CD14-positive monocyte (primary cell): ENCODE data around the gene TTYH1. TPM values are rescaled to one million over a fixed set of nuclear protein-coding genes. Genes with fewer than 3 reads are reported as not detected.
A peak's percentile ranks its signal among the peaks of the same experiment; 100 is the strongest.

Source experiments
- DNase-seq, 3 donors: peaks; one replicate each; pipeline ENCODE4 v3.0.0-alpha.2; 2011 to 2022
- H2AFZ ChIP-seq: 2 replicates; pipeline ENCODE4 v1.6.0; 2012; ENCODE audit warnings: mild to moderate bottlenecking, low read depth, low read length, inconsistent platforms; ENCODE audit not compliant: insufficient read depth, poor library complexity, severe bottlenecking
- H3K27ac ChIP-seq, 2 donors: 1 replicate in 1 of 2; 2 replicates in 1 of 2; pipeline ENCODE4 v1.5.1; 2012 to 2013; ENCODE audit warnings: low read length in 2 of 2, control low read depth in 1 of 2, inconsistent platforms in 1 of 2, low read depth in 1 of 2, mild to moderate bottlenecking in 1 of 2
- H3K27me3 ChIP-seq, 2 donors: one replicate each; pipeline versions ENCODE4 v1.6.0 to v1.6.1; 2011 to 2013; ENCODE audit warnings: low read length in 2 of 2; ENCODE audit not compliant: control insufficient read depth in 2 of 2, insufficient read depth in 2 of 2
- H3K36me3 ChIP-seq, 2 donors: replicated peaks in 1 of 2; 1 replicate in 1 of 2; 2 replicates in 1 of 2; pipeline versions ENCODE4 v1.5.1 to v1.6.1; 2012 to 2013; ENCODE audit warnings: low read length in 2 of 2, control low read depth in 1 of 2, inconsistent platforms in 1 of 2, mild to moderate bottlenecking in 1 of 2; ENCODE audit not compliant: insufficient read depth in 2 of 2, control insufficient read depth in 1 of 2
- H3K4me1 ChIP-seq, 2 donors: 1 replicate in 1 of 2; 2 replicates in 1 of 2; pipeline versions ENCODE4 v1.5.1 to v1.6.1; 2012 to 2013; ENCODE audit warnings: low read length in 2 of 2, control low read depth in 1 of 2, inconsistent platforms in 1 of 2, mild to moderate bottlenecking in 1 of 2, moderate library complexity in 1 of 2; ENCODE audit not compliant: insufficient read depth in 2 of 2, control insufficient read depth in 1 of 2
- H3K4me2 ChIP-seq: replicated peaks from 2 replicates; pipeline ENCODE3; 2012; ENCODE audit warnings: low read length, moderate library complexity, mild to moderate bottlenecking; ENCODE audit not compliant: poor library complexity, severe bottlenecking; ENCODE audit errors: extremely low read depth
- H3K4me3 ChIP-seq, 3 experiments: fragments of 200-600 bp in 1 of 3; sonication (generic) in 1 of 3; replicated peaks in 1 of 3; 1 replicate in 2 of 3; 2 replicates in 1 of 3; pipeline ENCODE4 v1.5.1; 2011 to 2013; ENCODE audit warnings: low read length in 3 of 3, mild to moderate bottlenecking in 3 of 3, control low read depth in 2 of 3, low read depth in 2 of 3, inconsistent platforms in 1 of 3, moderate library complexity in 1 of 3
- H3K79me2 ChIP-seq: 2 replicates; pipeline ENCODE4 v1.6.0; 2012; ENCODE audit warnings: mild to moderate bottlenecking, control low read depth, inconsistent platforms, low read length, moderate library complexity; ENCODE audit not compliant: insufficient read depth
- H3K9ac ChIP-seq: 2 replicates; pipeline ENCODE4 v1.6.0; 2017; ENCODE audit warnings: low read length, mild to moderate bottlenecking; ENCODE audit not compliant: insufficient read depth, poor library complexity, severe bottlenecking
- H3K9me3 ChIP-seq, 2 donors: replicated peaks in 1 of 2; 1 replicate in 1 of 2; 2 replicates in 1 of 2; pipeline versions ENCODE4 v1.5.1 to v1.6.1; 2012 to 2013; ENCODE audit warnings: low read length in 2 of 2, control low read depth in 1 of 2; ENCODE audit not compliant: control insufficient read depth in 1 of 2, insufficient read depth in 1 of 2
- H4K20me1 ChIP-seq: 2 replicates; pipeline ENCODE4 v1.6.0; 2012; ENCODE audit warnings: mild to moderate bottlenecking, low read length, control low read depth, moderate library complexity; ENCODE audit not compliant: insufficient read depth
- H3K27ac Mint-ChIP-seq, 7 donors: one replicate each; pipeline ENCODE4 v1.8.0; 2020; ENCODE audit warnings: mild to moderate bottlenecking in 7 of 7, mixed read lengths in 7 of 7, moderate library complexity in 6 of 7, inconsistent platforms in 2 of 7
- H3K27me3 Mint-ChIP-seq, 3 donors: one replicate each; pipeline ENCODE4 v1.8.0; 2021 to 2022; ENCODE audit warnings: low read depth in 3 of 3, mild to moderate bottlenecking in 3 of 3, mixed read lengths in 3 of 3, moderate library complexity in 3 of 3, inconsistent platforms in 1 of 3
- H3K36me3 Mint-ChIP-seq, 2 donors: one replicate each; pipeline ENCODE4 v1.8.0; 2020; ENCODE audit warnings: mixed read lengths in 2 of 2, inconsistent platforms in 1 of 2, mild to moderate bottlenecking in 1 of 2
- H3K4me1 Mint-ChIP-seq: one replicate; pipeline ENCODE4 v1.8.0; 2020; ENCODE audit warnings: mild to moderate bottlenecking, mixed read lengths
- H3K4me3 Mint-ChIP-seq, 2 donors: one replicate each; pipeline ENCODE4 v1.8.0; 2020; ENCODE audit warnings: mild to moderate bottlenecking in 2 of 2, mixed read lengths in 2 of 2, moderate library complexity in 1 of 2
- H3K9me3 Mint-ChIP-seq, 7 donors: one replicate each; pipeline ENCODE4 v1.8.0; 2020 to 2022; ENCODE audit warnings: mixed read lengths in 7 of 7, mild to moderate bottlenecking in 6 of 7, moderate library complexity in 6 of 7, inconsistent platforms in 2 of 7
- CTCF ChIP-seq: fragments of 200-600 bp; IDR thresholded peaks from one replicate; pipeline ENCODE4 v1.8.0; 2022; ENCODE audit warnings: antibody characterized with exemption, mild to moderate bottlenecking
- WGBS: methylation state at CpG from one replicate; pipeline ENCODE4 v1.1.5; 2013; ENCODE audit warnings: missing lambda C conversion rate; ENCODE audit not compliant: insufficient coverage; 5-methylcytosine and 5-hydroxymethylcytosine counted together
- intact Hi-C, 2 donors: fragments of 100-400 bp; cut with micrococcal nuclease; formaldehyde crosslinking; loops; one replicate each; pipeline versions ENCODE4 v1.15.0 to v1.15.1; 2023
- polyA plus RNA-seq, 3 donors: library from polyadenylated mRNA; depleted of rRNA in 1 of 3; unstranded in 2 of 3; stranded (reverse) in 1 of 3; fragments of 300-500 nt in 2 of 3; fragments of >200 nt in 1 of 3; fragmentation: Illumina TruSeq in 2 of 3; gene quantifications; 1 replicate in 2 of 3; 2 replicates in 1 of 3; pipeline ENCODE4 v1.2.3, GENCODE V29; 2012 to 2021

TTYH1 gene
- polyA plus RNA-seq, 3 donors, result not detected

GRCh38 chr19:54408456-54409026, 6.7 kb upstream of the TTYH1 start:
- no peak overlapping the region for H3K4me3 Mint-ChIP-seq
- Histone ChIP-seq H3K27me3 (peaks cover 5 to 6% of the 10 kb centered on the region in 2 donors), H2AFZ (no peak overlapping the region), H3K4me1 (no peaks in the 10 kb centered on the region), H3K36me3 (no peaks in the 10 kb centered on the region), H4K20me1 (no peaks in the 10 kb centered on the region), H3K9me3 (peaks cover 5 to 7% of the 10 kb centered on the region in 2 donors), H3K4me2 (no peak overlapping the region), H3K4me3 (no peak overlapping the region), H3K79me2 (no peaks in the 10 kb centered on the region), H3K9ac (no peak overlapping the region), H3K27ac (no peak overlapping the region)
- peaks cover 16 to 27% (median 27%) of the 10 kb centered on the region in 3 donors for H3K27me3 Mint-ChIP-seq
- WGBS, result no CpG with 5 or more reads among the region's 9 CpGs
- H3K9me3 Mint-ChIP-seq, result peaks cover 5 to 21% (median 14%) of the 10 kb centered on the region in 7 donors
- no peak for DNase-seq
- H3K4me1 Mint-ChIP-seq, result no peaks in the 10 kb centered on the region
- intact Hi-C loops, result no loop called here
- no peaks in the 10 kb centered on the region for H3K36me3 Mint-ChIP-seq
- peak overlapping the region in 1 of 7 donors; percentile 14 for H3K27ac Mint-ChIP-seq
- no peak for TF ChIP-seq CTCF

- Histone ChIP-seq H2AFZ (no peak overlapping the region), H3K4me3 (no peak overlapping the region), H3K9ac (no peak overlapping the region), H3K36me3 (no peaks in the 10 kb centered on the region), H3K4me2 (no peak overlapping the region), H4K20me1 (no peaks in the 10 kb centered on the region), H3K9me3 (peaks cover 5 to 17% of the 10 kb centered on the region in 2 donors), H3K4me1 (no peaks in the 10 kb centered on the region), H3K79me2 (no peaks in the 10 kb centered on the region), H3K27me3 (peaks cover 22 to 23% of the 10 kb centered on the region in 2 donors), H3K27ac (no peak overlapping the region)
- Mint-ChIP-seq H3K4me1 (peaks cover 2% of the 10 kb centered on the region), H3K36me3 (no peaks in the 10 kb centered on the region), H3K27ac (peak overlapping the region in 1 of 7 donors; percentile 58), H3K4me3 (peak overlapping the region in 1 of 2 donors; percentile 49), H3K27me3 (peaks cover 34 to 46% (median 45%) of the 10 kb centered on the region in 3 donors), H3K9me3 (peaks cover 14 to 32% (median 23%) of the 10 kb centered on the region in 7 donors)
- intact Hi-C loops, result loop anchor here in 1 of 2 donors (10.0 kb wide), 1 partner anchor 124 kb away; no protein-coding TSS in a partner anchor
- no peak for TF ChIP-seq CTCF
- DNase-seq, result no peak
These were observed 4.2 kb upstream of the TTYH1 start for GRCh38 chr19:54411033-54411432.
